ENCODE results near the gene MFAP5. TPM values are rescaled to one million over a fixed set of nuclear protein-coding genes. Genes with fewer than 3 reads are reported as not detected.

The MFAP5 gene, protein sequence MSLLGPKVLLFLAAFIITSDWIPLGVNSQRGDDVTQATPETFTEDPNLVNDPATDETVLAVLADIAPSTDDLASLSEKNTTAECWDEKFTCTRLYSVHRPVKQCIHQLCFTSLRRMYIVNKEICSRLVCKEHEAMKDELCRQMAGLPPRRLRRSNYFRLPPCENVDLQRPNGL
- 124 and 311 TPM in 2 replicates for total RNA-seq

GRCh38 chr12:8662593-8662992 is at the start of gene MFAP5:
Gene MFAP5 (minus strand): TSS chr12:8662826. CDS start chr12:8662104, 722 bp downstream.

GRCh38 chr12:8697476-8698131 is 35.0 kb upstream of the MFAP5 start, which contains the start of gene RIMKLB:
Gene RIMKLB (plus strand): TSS chr12:8697991. CDS start chr12:8713867, 15,876 bp downstream.

GRCh38 chr12:8612629-8613028 is 50.0 kb downstream of the MFAP5 start, which contains the start of gene AICDA:
Gene AICDA (minus strand): TSS chr12:8612859. CDS start chr12:8612767, 92 bp downstream.

Other genes with a start within 250 kb of the MFAP5 start
- not detected in 2 replicates for gene CLEC6A, start 206.9 kb downstream of the MFAP5 start, total RNA-seq
- not detected in 2 replicates for gene CLEC4D, start 149.3 kb downstream of the MFAP5 start, total RNA-seq
- not detected in 2 replicates for gene CLEC4E, start 121.9 kb downstream of the MFAP5 start, total RNA-seq
- gene AICDA, start 50.0 kb downstream of the MFAP5 start, total RNA-seq: not detected in 2 replicates
- gene RIMKLB, start 35.2 kb upstream of the MFAP5 start, total RNA-seq: 31.8 and 36.6 TPM in 2 replicates
- under 0.01 TPM in 1 of 2 replicates, not detected in the other for gene A2ML1, start 159.8 kb upstream of the MFAP5 start, total RNA-seq